ENCODE results near the gene SMARCC2.
A peak's percentile ranks its signal among the peaks of the same experiment; 100 is the strongest.
"Not testable (repeated sequence)": the region's sequence is repeated elsewhere in the genome, so short reads cannot be mapped to it uniquely, and the experiment has no call there.

Gene SMARCC2

GRCh38 chr12:56216461-56216860 is 27.2 kb upstream of the SMARCC2 start:
- no peak for DNase-seq (ENCODE audit: low read depth, low spot score)
- H3K4me3 ChIP-seq (ENCODE audit: low read length), result no peak overlapping the region

- no peak for DNase-seq (ENCODE audit: low read depth, low spot score)
Observed at GRCh38 chr12:56213878-56214277, 24.6 kb upstream of the SMARCC2 start.

GRCh38 chr12:56212361-56212760 is 23.1 kb upstream of the SMARCC2 start:
- no peak overlapping the region for H3K4me3 ChIP-seq (ENCODE audit: low read length)
- DNase-seq (ENCODE audit: low read depth, low spot score), result no peak

More at GRCh38 chr12:56213878-56214277, 24.6 kb upstream of the SMARCC2 start:
- no peak overlapping the region for H3K4me3 ChIP-seq (ENCODE audit: low read length)

DNA sequence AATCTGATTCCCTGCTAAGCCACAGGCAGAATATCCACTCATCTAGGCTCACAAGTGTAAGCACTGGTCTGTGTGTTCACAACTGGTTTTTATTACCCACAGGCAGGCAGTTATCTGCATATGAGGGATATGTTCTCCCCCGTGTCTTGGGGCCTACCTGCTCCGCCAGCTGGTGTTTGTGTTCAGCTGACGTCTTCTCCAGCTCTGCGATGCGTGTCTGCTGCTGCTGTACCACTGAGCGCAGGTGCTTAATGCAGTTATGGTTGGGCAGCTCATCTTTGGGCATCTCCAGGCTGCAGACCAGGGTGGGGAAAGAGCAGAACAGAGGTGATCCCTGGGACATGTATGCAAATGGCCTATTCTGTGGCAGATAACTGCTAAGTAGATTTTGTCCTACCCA is 18.7 kb upstream of the SMARCC2 start:
- H3K4me3 ChIP-seq (ENCODE audit: low read length), result no peak overlapping the region
- DNase-seq (ENCODE audit: low read depth, low spot score), result no peak

- H3K4me3 ChIP-seq (ENCODE audit: low read length), result no peak overlapping the region
- no peak for DNase-seq (ENCODE audit: low read depth, low spot score)
Observed at GRCh38 chr12:56206452-56207166, 17.3 kb upstream of the SMARCC2 start.

DNA sequence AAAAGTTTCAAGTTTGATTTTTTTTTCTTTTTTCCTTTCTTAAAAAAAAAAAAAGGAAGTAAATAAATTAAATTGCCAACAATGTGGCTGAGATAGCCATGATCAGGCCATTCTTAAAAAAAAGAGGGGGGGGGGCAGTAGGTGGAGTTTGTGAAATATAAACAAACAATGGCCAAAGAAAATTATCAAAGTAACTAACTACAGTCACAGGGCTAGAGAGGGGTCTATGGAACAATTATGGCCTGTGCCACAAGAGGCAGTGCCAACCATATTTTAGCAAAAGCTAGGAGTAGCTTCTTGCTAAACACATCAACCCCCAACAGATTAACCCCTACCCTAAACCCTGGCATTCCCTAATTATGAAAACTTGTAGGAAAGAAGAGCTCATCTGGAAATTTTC is 16.2 kb upstream of the SMARCC2 start:
- DNase-seq (ENCODE audit: low read depth, low spot score), result no peak
- no peak overlapping the region for H3K4me3 ChIP-seq (ENCODE audit: low read length)

- no peak for DNase-seq (ENCODE audit: low read depth, low spot score)
- H3K4me3 ChIP-seq (ENCODE audit: low read length), result no peak overlapping the region
Observed at GRCh38 chr12:56204275-56204674, 15.0 kb upstream of the SMARCC2 start.

DNA sequence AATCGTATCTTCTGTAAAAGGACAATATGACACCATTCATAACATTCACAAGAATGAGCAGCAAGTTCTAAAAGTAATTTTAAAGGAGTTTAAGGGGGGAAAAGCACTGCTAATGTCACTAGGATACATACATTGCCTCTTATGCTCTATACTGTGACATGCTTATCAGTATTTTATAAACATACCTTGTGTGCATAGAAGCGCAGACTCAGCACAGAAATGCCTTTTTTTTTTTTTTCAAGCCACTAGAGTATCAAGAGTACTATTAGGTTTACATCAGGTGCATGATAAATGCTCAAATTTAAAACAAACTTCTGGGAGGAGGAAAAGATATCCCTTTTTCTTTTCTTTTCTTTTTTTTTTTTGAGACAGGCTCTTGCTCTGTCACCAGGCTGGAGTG is 13.6 kb upstream of the SMARCC2 start:
- DNase-seq (ENCODE audit: low read depth, low spot score), result no peak
- no peak overlapping the region for H3K4me3 ChIP-seq (ENCODE audit: low read length)

DNA sequence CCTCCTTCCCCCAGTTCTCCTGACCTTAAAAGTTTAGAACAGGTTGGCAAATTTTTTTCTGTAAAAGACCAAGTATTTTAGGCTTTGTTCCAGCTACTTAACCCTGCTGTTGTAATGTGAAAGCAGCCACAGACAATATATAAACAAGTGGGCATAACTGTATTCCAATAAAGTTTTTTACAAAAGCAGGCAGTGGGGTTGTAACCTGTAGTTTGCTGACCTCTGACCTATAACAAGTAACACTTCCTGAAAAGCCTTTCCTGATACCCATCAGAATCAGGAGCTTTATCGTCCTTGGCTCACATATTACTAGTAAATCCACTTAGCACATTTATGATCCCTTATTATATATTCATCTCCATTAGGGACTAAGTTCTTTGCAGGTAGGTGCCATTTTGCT is 13.1 kb upstream of the SMARCC2 start:
- DNase-seq (ENCODE audit: low read depth, low spot score), result no peak
- H3K4me3 ChIP-seq (ENCODE audit: low read length), result no peak overlapping the region

DNA sequence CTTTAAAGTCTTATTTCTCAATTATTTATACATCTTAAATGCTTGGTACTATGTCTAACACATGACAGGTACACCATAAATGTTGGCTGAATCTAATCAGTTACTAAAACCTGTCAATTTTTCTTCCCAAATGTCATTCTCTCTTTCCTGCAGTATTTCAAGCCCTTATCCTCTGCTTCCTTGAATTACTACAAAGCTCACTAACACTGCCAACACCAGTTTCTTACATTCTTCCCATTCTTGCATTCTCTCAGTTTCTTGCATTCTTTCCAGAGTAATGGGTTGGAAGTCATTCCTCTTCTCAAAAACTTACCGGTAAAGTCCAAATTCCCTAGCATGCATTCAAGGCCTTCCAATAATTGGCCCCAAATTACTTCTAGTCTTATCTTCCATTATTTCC is 9.6 kb upstream of the SMARCC2 start:
- no peak for DNase-seq (ENCODE audit: low read depth, low spot score)
- H3K4me3 ChIP-seq (ENCODE audit: low read length), result no peak overlapping the region

DNA sequence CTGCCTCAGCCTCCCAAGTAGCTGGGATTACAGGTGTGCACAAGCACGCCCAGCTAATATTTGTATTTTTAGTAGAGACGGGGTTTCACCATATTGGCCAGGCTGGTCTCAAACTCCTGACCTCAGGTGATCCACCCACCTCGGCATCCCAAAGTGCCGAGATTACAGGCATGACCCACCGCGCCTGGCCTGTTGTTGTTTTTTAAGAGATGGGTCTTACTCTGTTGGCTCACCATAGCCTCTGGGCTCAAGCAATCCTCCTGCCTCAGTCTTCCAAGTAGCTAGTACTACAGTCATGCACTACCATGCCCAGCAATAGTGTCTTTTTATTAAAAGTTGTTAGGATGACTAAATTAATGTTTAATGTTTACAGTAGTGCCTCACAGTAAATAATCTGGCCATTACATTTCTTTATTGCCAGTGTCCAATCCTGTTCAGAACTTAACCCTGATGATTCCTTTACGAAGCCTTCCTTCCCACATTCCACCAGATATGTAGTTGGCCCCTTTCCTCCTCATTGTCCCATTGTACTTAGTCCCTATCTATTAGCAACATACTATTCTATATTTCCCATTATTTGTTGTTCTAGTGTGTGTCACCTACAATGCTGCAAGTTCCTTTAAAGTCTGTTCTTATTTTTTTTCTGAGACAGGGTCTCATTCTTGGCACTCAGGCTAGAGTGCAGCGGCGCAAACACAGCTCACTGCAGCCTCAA is 8.8 kb upstream of the SMARCC2 start:
- H3K4me3 ChIP-seq (ENCODE audit: low read length), result no peak overlapping the region
- DNase-seq (ENCODE audit: low read depth, low spot score), result no peak

DNA sequence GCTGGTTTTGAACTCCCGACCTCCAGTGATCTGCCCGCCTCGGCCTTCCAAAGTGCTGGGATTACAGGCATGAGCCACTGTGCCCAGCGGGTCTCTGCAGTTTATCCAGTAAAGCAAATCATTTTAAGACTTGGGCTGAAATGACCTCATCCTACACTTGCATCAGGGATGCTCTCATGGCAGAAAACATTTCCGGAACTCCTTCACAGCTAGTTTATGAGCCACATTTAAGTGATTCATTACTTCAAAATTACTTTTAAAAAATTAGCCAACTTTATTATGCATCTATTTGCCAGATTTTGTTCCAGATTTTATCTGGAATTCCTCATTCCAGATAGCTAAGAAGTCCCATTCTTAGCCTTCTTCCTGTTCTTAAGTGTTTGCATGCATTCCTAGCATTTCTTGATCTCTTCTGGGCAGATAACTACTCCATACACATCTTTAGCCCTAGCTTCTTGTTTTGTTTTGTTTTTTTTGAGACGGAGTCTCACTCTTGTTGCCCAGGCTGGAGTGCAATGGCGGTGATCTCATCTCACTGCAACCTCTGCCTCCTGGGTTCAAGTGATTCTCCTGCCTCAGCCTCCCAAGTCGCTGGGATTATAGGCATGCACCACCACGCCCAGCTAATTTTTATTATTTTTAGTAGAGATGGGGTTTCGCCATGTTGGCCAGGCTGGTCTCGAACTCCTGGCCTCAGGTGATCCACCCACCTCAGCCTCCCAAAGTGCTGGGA is 7.7 kb upstream of the SMARCC2 start:
- H3K4me3 ChIP-seq (ENCODE audit: low read length); DNase-seq (ENCODE audit: low read depth, low spot score): not testable (repeated sequence)

DNA sequence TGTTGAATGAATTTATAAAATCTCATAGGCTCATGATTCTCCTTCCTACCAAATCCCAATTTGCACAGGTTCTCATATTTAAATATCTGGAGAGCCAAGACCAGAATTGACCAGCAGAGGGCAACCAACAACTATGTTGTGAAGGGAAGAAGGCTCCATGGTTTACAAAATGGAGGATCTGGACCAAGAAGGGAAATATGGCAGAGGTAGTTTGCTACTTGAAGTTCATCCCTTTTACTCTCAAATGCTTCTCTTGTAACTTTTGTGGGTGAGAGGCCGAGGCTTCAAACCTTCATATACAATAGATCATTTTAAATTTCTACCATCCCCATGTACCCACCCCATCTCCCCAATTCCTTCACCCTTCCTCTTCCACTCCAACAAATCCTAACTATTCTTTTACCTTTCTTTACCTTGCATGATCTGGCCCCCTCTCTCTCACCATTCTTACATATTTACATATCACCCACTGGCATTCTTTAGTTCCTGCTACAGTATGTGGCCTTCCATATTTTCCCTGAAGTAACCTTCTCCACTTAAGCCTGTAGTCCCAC is 3.8 kb upstream of the SMARCC2 start:
- peak; percentile 88 for DNase-seq (ENCODE audit: low read depth, low spot score)
- no peak overlapping the region for H3K4me3 ChIP-seq (ENCODE audit: low read length)

DNA sequence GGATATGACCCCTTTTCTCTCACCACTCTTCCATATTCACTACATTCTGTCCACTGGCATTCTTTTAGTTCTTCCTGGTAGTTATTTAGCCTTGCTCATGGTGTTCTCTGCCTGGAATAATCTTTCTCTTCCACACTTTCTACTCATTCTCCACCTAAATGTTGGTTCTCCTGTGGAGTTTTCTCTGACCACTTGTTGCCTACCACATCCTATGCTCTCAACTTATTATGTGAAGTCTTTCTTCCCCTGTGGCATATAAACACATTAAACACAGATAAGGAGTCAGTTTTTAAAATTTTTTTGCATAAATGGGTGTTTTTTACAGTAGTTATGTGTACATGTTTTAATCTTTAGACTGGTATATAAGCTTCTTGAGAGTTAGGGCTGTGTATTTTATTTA is 3.3 kb upstream of the SMARCC2 start:
- H3K4me3 ChIP-seq (ENCODE audit: low read length), result no peak overlapping the region
- no peak for DNase-seq (ENCODE audit: low read depth, low spot score)

DNA sequence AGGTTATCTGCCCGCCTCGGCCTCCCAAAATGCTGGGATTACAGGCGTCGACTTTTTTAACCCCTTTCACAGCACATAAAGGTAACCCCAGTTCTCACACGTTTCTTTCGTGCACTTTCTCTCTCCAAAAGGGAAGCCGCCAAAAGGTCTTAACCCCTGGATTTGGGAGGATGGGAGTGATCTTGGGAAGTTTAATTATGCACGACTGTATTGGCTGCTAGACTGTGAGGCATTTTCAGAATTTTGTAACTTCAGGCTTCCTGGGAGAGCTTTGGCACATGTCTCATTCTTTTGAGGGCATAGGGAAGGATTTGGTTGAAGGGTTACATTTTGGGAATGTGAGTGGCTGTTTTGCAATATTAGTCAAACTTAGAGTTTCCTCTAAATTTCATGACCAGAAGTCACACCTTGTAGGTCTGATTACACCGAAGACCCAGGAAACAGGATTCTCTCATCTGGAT is 1.4 kb upstream of the SMARCC2 start:
- H3K4me3 ChIP-seq (ENCODE audit: low read length), result no peak overlapping the region
- no peak for DNase-seq (ENCODE audit: low read depth, low spot score)

GRCh38 chr12:56189918-56190694 is 823 bp upstream of the SMARCC2 start:
- DNase-seq (ENCODE audit: low read depth, low spot score), result peak; percentile 85
- H3K4me3 ChIP-seq (ENCODE audit: low read length), result peak overlapping the region; percentile 84

- DNase-seq (ENCODE audit: low read depth, low spot score), result no peak
- peak overlapping the region; percentile 90 for H3K4me3 ChIP-seq (ENCODE audit: low read length)
Observed at GRCh38 chr12:56188778-56189098, 545 bp downstream of the SMARCC2 start.

GRCh38 chr12:56188131-56188777 is 1.0 kb downstream of the SMARCC2 start:
- peak overlapping the region; percentile 90 for H3K4me3 ChIP-seq (ENCODE audit: low read length)
- no peak for DNase-seq (ENCODE audit: low read depth, low spot score)

DNA sequence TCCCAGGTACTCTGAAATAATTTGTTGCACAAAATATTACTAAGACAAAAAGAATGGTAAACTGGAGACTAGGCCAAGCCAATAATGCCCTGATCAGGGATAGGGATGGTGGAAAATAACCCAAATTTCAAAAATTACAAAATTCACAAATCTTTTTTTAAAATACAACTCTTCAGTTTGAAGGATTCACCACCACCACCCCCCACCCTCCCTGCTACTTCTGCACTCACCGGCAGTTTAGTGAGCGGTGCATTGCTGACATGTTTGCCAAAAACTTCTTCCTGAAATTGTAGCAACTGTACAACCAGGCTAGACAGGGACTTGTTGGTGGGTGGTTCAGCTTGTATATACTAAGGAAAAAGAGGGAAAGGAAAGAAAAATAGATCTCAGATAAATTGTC is 2.3 kb downstream of the SMARCC2 start:
- H3K4me3 ChIP-seq (ENCODE audit: low read length), result no peak overlapping the region
- DNase-seq (ENCODE audit: low read depth, low spot score), result no peak

Data from Jurkat, Clone E6-1 (cell line).